HG03025 (cell line): ENCODE data around the gene POMGNT1.

Source experiments
- ATAC-seq: cut with Tn5 transposase; IDR thresholded peaks from one replicate; pipeline ENCODE4 v1.9.1; 2021; ENCODE audit warnings: mild to moderate bottlenecking, moderate library complexity; ENCODE audit not compliant: unreplicated experiment, low FRiP score

Gene POMGNT1

GRCh38 chr1:46159516-46159915 is 38.7 kb downstream of the POMGNT1 start:
- ATAC-seq = no peak

- no peak for ATAC-seq
These were observed 39.6 kb downstream of the POMGNT1 start for GRCh38 chr1:46158312-46159281.

- ATAC-seq = no peak
These were observed 40.3 kb downstream of the POMGNT1 start for GRCh38 chr1:46157916-46158311.

GRCh38 chr1:46153732-46154131 is 44.5 kb downstream of the POMGNT1 start:
- no peak for ATAC-seq

- ATAC-seq = no peak
These were observed 45.0 kb downstream of the POMGNT1 start for GRCh38 chr1:46153228-46153627.

- ATAC-seq = no peak
These were observed 46.2 kb downstream of the POMGNT1 start for GRCh38 chr1:46152016-46152415.

- no peak for ATAC-seq
These were observed 48.1 kb downstream of the POMGNT1 start for GRCh38 chr1:46150085-46150484.

- no peak for ATAC-seq
These were observed 49.9 kb downstream of the POMGNT1 start for GRCh38 chr1:46148318-46148717.
